Tibial nerve (tissue), 4 donors: ENCODE data around the gene ZMYND8. TPM values are rescaled to one million over a fixed set of nuclear protein-coding genes. Genes with fewer than 3 reads are reported as not detected.
"Not testable (repeated sequence)": the region's sequence is repeated elsewhere in the genome, so short reads cannot be mapped to it uniquely, and the experiment has no call there.

Experiments
- DNase-seq, 2 donors: peaks; one replicate each; pipeline ENCODE4 v3.0.0-alpha.2; 2019; ENCODE audit warnings: low spot score in 2 of 2
- H3K27ac ChIP-seq, 4 donors: fragments of 200-600 bp; sonication (generic) in 3 of 4; one replicate each; pipeline ENCODE4 v1.5.1; 2017 to 2019; ENCODE audit warnings: mild to moderate bottlenecking in 1 of 4
- H3K27me3 ChIP-seq, 2 donors: fragments of 200-600 bp; sonication (generic) in 1 of 2; one replicate each; pipeline versions ENCODE4 v1.5.1 to v1.6.0; 2017 to 2019
- H3K36me3 ChIP-seq, 3 donors: fragments of 200-600 bp; sonication (generic); one replicate each; pipeline ENCODE4 v1.5.1; 2018 to 2019
- H3K4me1 ChIP-seq, 4 donors: fragments of 200-600 bp; sonication (generic) in 3 of 4; one replicate each; pipeline ENCODE4 v1.5.1; 2017 to 2019
- H3K4me3 ChIP-seq, 4 donors: fragments of 200-600 bp; sonication (generic) in 3 of 4; one replicate each; pipeline ENCODE4 v1.5.1; 2017 to 2019; ENCODE audit warnings: mild to moderate bottlenecking in 1 of 4, moderate library complexity in 1 of 4
- H3K9me3 ChIP-seq, 4 donors: fragments of 200-600 bp; sonication (generic) in 3 of 4; one replicate each; pipeline ENCODE4 v1.5.1; 2017 to 2019
- CTCF ChIP-seq, 5 experiments: fragments of 200-600 bp in 3 of 5; fragments of 450-650 bp in 2 of 5; sonication (generic) in 3 of 5; IDR thresholded peaks; one replicate each; pipeline ENCODE4 v1.5.1; 2016 to 2019; ENCODE audit warnings: antibody characterized with exemption in 5 of 5, mild to moderate bottlenecking in 3 of 5, moderate library complexity in 2 of 5
- EP300 ChIP-seq, 2 donors: sonication (generic); formaldehyde crosslinking; IDR thresholded peaks; one replicate each; pipeline ENCODE4 v1.6.1; 2017; ENCODE audit warnings: antibody characterized with exemption in 2 of 2, mild to moderate bottlenecking in 1 of 2
- POLR2A ChIP-seq, 2 donors: fragments of 450-650 bp; IDR thresholded peaks; one replicate each; pipeline ENCODE4 v1.6.1; 2017; ENCODE audit warnings: antibody characterized with exemption in 2 of 2, mild to moderate bottlenecking in 2 of 2, moderate library complexity in 2 of 2
- WGBS, 2 donors: methylation state at CpG; one replicate each; pipeline ENCODE4 v1.1.5; 2018; 5-methylcytosine and 5-hydroxymethylcytosine counted together
- total RNA-seq, 4 donors: library from RNA; depleted of rRNA; stranded (reverse); fragments of >200 nt; gene quantifications; one replicate each; pipeline ENCODE4 v1.1.0, GENCODE V29; 2016

Gene ZMYND8
- total RNA-seq, 4 donors from 2014 or later: 45.3 to 69.9 (median 49.8) TPM

DNA sequence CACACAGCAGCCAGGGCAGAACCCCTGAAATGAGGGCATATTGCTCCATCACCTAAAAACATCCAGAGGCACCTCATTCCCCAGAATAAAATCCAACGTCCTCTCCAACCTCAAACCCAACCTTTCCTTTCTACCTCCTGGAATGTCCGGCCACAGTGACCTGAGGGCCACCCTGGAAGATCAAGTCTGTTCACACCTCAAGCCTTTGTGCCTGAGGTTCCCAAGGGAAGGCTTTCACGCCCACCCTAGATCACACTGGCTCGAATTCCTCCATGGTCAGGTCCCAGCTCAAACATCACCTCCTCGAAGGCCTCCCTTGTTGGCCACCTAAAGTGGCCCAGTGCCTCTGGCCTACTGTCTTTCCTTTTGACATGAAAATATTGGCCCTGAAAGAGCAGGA is 88.9 kb downstream of the ZMYND8 start:
- 84 to 86% methylated on average over 5 of the region's 5 CpGs for WGBS, 2 donors
- Histone ChIP-seq H3K9me3 (no peaks in the 10 kb centered on the region), H3K4me3 (no peak overlapping the region), H3K27ac (peak overlapping the region in 1 of 4 donors; percentile 26), H3K27me3 (no peaks in the 10 kb centered on the region), H3K36me3 (peaks cover 0 to 56% (median under 1%) of the 10 kb centered on the region in 3 donors), H3K4me1 (peaks cover 0 to 38% (median 3%) of the 10 kb centered on the region in 4 donors)
- no peak for DNase-seq
- TF ChIP-seq CTCF (IDR thresholded peaks at IDR 0.05): no peak
- no peak for TF ChIP-seq EP300 (IDR thresholded peaks at IDR 0.05)
- no peak for TF ChIP-seq POLR2A (IDR thresholded peaks at IDR 0.05)

DNA sequence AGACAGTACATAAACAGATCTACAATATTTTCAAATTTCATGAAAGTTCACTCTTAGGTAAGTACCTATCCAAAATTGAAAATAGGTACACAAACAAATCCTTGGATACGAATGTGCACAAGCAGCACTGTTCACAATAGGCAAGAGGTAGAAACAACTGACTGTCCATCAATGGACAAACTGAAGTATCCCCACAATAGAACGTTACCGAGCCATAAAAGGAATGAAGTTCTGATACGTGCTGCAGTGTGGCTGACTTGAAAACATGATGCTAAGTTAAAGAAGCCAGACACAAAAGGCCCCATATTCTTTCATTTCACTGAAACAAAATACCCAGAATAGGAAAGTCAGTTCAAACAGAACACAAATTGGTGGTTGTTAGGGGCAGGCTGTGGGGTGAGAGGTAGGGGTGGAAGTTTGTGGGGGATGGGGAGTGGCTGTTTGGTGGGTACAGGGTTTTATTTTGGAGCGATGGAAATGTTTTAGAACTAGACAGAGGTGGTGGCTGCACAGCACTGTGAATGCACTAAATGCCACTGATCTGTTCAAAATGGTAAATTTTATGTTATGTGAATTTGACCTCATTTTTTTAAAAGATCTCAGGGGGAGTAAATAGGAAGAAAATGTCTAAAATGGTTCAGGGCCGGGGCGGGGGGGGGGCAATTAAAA is 89.5 kb downstream of the ZMYND8 start:
- no peaks in the 10 kb centered on the region for H3K27me3 ChIP-seq
- no peaks in the 10 kb centered on the region for H3K9me3 ChIP-seq
- TF ChIP-seq EP300 (IDR thresholded peaks at IDR 0.05) (no peak), CTCF (IDR thresholded peaks at IDR 0.05) (no peak), POLR2A (IDR thresholded peaks at IDR 0.05) (no peak)
- H3K4me1 ChIP-seq: peaks cover 0 to 35% (median 3%) of the 10 kb centered on the region in 4 donors
- peaks cover 0 to 58% (median 4%) of the 10 kb centered on the region in 3 donors for H3K36me3 ChIP-seq
- no peak for DNase-seq
- H3K4me3 ChIP-seq: no peak overlapping the region
- WGBS, 2 donors: 74 to 85% methylated on average over 7 of the region's 7 CpGs
- H3K27ac ChIP-seq: no peak overlapping the region

GRCh38 chr20:47265984-47266383 is 90.5 kb downstream of the ZMYND8 start:
- Histone ChIP-seq H3K4me1 (peaks cover 0 to 31% (median 3%) of the 10 kb centered on the region in 4 donors), H3K27ac (no peak overlapping the region), H3K4me3 (no peak overlapping the region), H3K27me3 (no peaks in the 10 kb centered on the region), H3K9me3 (no peaks in the 10 kb centered on the region), H3K36me3 (peaks cover 0 to 58% (median 6%) of the 10 kb centered on the region in 3 donors)
- 97 to 98% methylated on average over 5 of the region's 5 CpGs for WGBS, 2 donors
- DNase-seq: no peak
- no peak for TF ChIP-seq POLR2A (IDR thresholded peaks at IDR 0.05)
- no peak for TF ChIP-seq EP300 (IDR thresholded peaks at IDR 0.05)
- no peak for TF ChIP-seq CTCF (IDR thresholded peaks at IDR 0.05)

GRCh38 chr20:47265214-47265613 is 91.3 kb downstream of the ZMYND8 start:
- H3K36me3 ChIP-seq: peaks cover 0 to 60% (median 6%) of the 10 kb centered on the region in 3 donors
- DNase-seq: no peak
- 86 to 93% methylated on average over 6 of the region's 6 CpGs for WGBS, 2 donors
- no peak overlapping the region for H3K4me3 ChIP-seq
- no peak overlapping the region for H3K27ac ChIP-seq
- no peaks in the 10 kb centered on the region for H3K9me3 ChIP-seq
- TF ChIP-seq POLR2A (IDR thresholded peaks at IDR 0.05): no peak
- no peak for TF ChIP-seq EP300 (IDR thresholded peaks at IDR 0.05)
- TF ChIP-seq CTCF (IDR thresholded peaks at IDR 0.05): no peak
- H3K4me1 ChIP-seq: peaks cover 0 to 31% (median 3%) of the 10 kb centered on the region in 4 donors
- H3K27me3 ChIP-seq: no peaks in the 10 kb centered on the region

GRCh38 chr20:47264137-47264769 is 92.2 kb downstream of the ZMYND8 start:
- whole genome bisulfite sequencing, 2 donors: 82 to 88% methylated on average over 14 of the region's 14 CpGs
- not testable (repeated sequence) for H3K9me3 ChIP-seq, H3K27ac ChIP-seq, DNase-seq, H3K27me3 ChIP-seq, H3K4me3 ChIP-seq
- H3K4me1 ChIP-seq: peaks cover 0 to 28% (median 6%) of the 10 kb centered on the region in 4 donors
- peaks cover 0 to 62% (median 6%) of the 10 kb centered on the region in 3 donors for H3K36me3 ChIP-seq
